HG03354 (cell line): ENCODE measurements around the gene SUGCT.
"Not testable (repeated sequence)": the region's sequence is repeated elsewhere in the genome, so short reads cannot be mapped to it uniquely, and the experiment has no call there.

Experiments
- ATAC-seq: cut with Tn5 transposase; IDR thresholded peaks from one replicate; pipeline ENCODE4 v1.9.1; 2021; ENCODE audit warnings: mild to moderate bottlenecking; ENCODE audit not compliant: unreplicated experiment, poor library complexity, severe bottlenecking

SUGCT gene

GRCh38 chr7:40629891-40630290, 495.1 kb downstream of the SUGCT start:
- no peak for ATAC-seq

GRCh38 chr7:40634118-40634517, 499.3 kb downstream of the SUGCT start:
- ATAC-seq, result no peak

- ATAC-seq, result no peak
Measured at GRCh38 chr7:40638545-40639320, 503.9 kb downstream of the SUGCT start.

GRCh38 chr7:40640566-40640965, 505.8 kb downstream of the SUGCT start:
- ATAC-seq, result no peak

- no peak for ATAC-seq
Measured at GRCh38 chr7:40641701-40642100, 506.9 kb downstream of the SUGCT start.

GRCh38 chr7:40643664-40644063, 508.9 kb downstream of the SUGCT start:
- no peak for ATAC-seq

- no peak for ATAC-seq
Measured at GRCh38 chr7:40644454-40645188, 509.8 kb downstream of the SUGCT start.

- no peak for ATAC-seq
Measured at GRCh38 chr7:40645197-40645596, 510.4 kb downstream of the SUGCT start.

- ATAC-seq, result no peak
Measured at GRCh38 chr7:40646717-40647116, 511.9 kb downstream of the SUGCT start.

- no peak for ATAC-seq
Measured at GRCh38 chr7:40647719-40648118, 512.9 kb downstream of the SUGCT start.

GRCh38 chr7:40649247-40649646, 514.4 kb downstream of the SUGCT start:
- no peak for ATAC-seq

GRCh38 chr7:40650903-40651302, 516.1 kb downstream of the SUGCT start:
- ATAC-seq, result not testable (repeated sequence)

GRCh38 chr7:40654171-40654570, 519.4 kb downstream of the SUGCT start:
- no peak for ATAC-seq

GRCh38 chr7:40655426-40655825, 520.6 kb downstream of the SUGCT start:
- no peak for ATAC-seq

GRCh38 chr7:40656349-40656748, 521.5 kb downstream of the SUGCT start:
- no peak for ATAC-seq

GRCh38 chr7:40658729-40659128, 523.9 kb downstream of the SUGCT start:
- ATAC-seq, result no peak

- ATAC-seq, result no peak
Measured at GRCh38 chr7:40659231-40659630, 524.4 kb downstream of the SUGCT start.

- ATAC-seq, result no peak
Measured at GRCh38 chr7:40673285-40673684, 538.5 kb downstream of the SUGCT start.

GRCh38 chr7:40674316-40674715, 539.5 kb downstream of the SUGCT start:
- no peak for ATAC-seq

- no peak for ATAC-seq
Measured at GRCh38 chr7:40675741-40676140, 540.9 kb downstream of the SUGCT start.

- ATAC-seq, result no peak
Measured at GRCh38 chr7:40676221-40676620, 541.4 kb downstream of the SUGCT start.
